IPS-20b (cell line): ENCODE measurements around the gene TPCN1.

Source experiments
- H3K27ac ChIP-seq: one replicate; pipeline ENCODE4 v1.5.1; 2013; ENCODE audit warnings: low read length
- H3K27me3 ChIP-seq: 2 replicates; pipeline ENCODE4 v1.6.1; 2013; ENCODE audit warnings: mild to moderate bottlenecking, low read length, inconsistent platforms; ENCODE audit not compliant: insufficient read depth
- H3K36me3 ChIP-seq: 2 replicates; pipeline ENCODE4 v1.6.1; 2013; ENCODE audit warnings: low read depth, mild to moderate bottlenecking, inconsistent platforms, low read length, moderate library complexity; ENCODE audit not compliant: insufficient read depth
- H3K4me1 ChIP-seq: 2 replicates; pipeline ENCODE4 v1.6.1; 2013; ENCODE audit warnings: mild to moderate bottlenecking, control low read depth, inconsistent platforms, low read length, moderate library complexity; ENCODE audit not compliant: insufficient read depth
- H3K4me3 ChIP-seq: 2 replicates; pipeline ENCODE4 v1.5.1; 2013; ENCODE audit warnings: mild to moderate bottlenecking, low read length, inconsistent platforms
- H3K9ac ChIP-seq: 2 replicates; pipeline ENCODE4 v1.6.1; 2013; ENCODE audit warnings: low read depth, mild to moderate bottlenecking, inconsistent platforms, low read length, moderate library complexity
- H3K9me3 ChIP-seq: 2 replicates; pipeline ENCODE4 v1.6.1; 2013; ENCODE audit warnings: mild to moderate bottlenecking, low read depth, low read length, inconsistent platforms; ENCODE audit not compliant: insufficient read depth

TPCN1 gene

GRCh38 chr12:113221181-113221996, at the start of gene TPCN1:
TSS of gene TPCN1 (plus strand) at chr12:113221464. CDS start at chr12:113226853, 5,389 bp downstream.
- no peak within 1 kb of the TSS for H3K27ac ChIP-seq
- peaks cover 10% of the 10 kb centered on the region; the same call in 1 of the 2 replicates for H3K4me1 ChIP-seq
- H3K27me3 ChIP-seq, result no peaks in the 10 kb centered on the region
- H3K4me3 ChIP-seq, result peak within 1 kb of the TSS; percentile 79
- H3K36me3 ChIP-seq, result no peaks in the 10 kb centered on the region
- H3K9me3 ChIP-seq, result no peaks in the 10 kb centered on the region
- peak within 1 kb of the TSS; percentile 80 for H3K9ac ChIP-seq

GRCh38 chr12:113171543-113171942, 49.7 kb upstream of the TPCN1 start:
- no peak overlapping the region for H3K27ac ChIP-seq
- H3K36me3 ChIP-seq, result peaks cover 89% of the 10 kb centered on the region
- no peak overlapping the region for H3K9ac ChIP-seq

GRCh38 chr12:113172185-113172584, 49.1 kb upstream of the TPCN1 start:
- Histone ChIP-seq H3K27me3 (no peaks in the 10 kb centered on the region), H3K4me3 (no peak overlapping the region), H3K36me3 (peaks cover 89% of the 10 kb centered on the region), H3K27ac (no peak overlapping the region), H3K4me1 (no peaks in the 10 kb centered on the region), H3K9ac (no peak overlapping the region), H3K9me3 (no peaks in the 10 kb centered on the region)

More at GRCh38 chr12:113171543-113171942, 49.7 kb upstream of the TPCN1 start:
- H3K4me3 ChIP-seq, result no peak overlapping the region
- no peaks in the 10 kb centered on the region for H3K27me3 ChIP-seq
- H3K9me3 ChIP-seq, result no peaks in the 10 kb centered on the region
- no peaks in the 10 kb centered on the region for H3K4me1 ChIP-seq

GRCh38 chr12:113173081-113173698, 48.1 kb upstream of the TPCN1 start:
- Histone ChIP-seq H3K4me3 (no peak overlapping the region), H3K9ac (no peak overlapping the region), H3K4me1 (no peaks in the 10 kb centered on the region), H3K27ac (no peak overlapping the region), H3K27me3 (no peaks in the 10 kb centered on the region), H3K36me3 (peaks cover 89% of the 10 kb centered on the region), H3K9me3 (no peaks in the 10 kb centered on the region)

- H3K9ac ChIP-seq, result no peak overlapping the region
- H3K27me3 ChIP-seq, result no peaks in the 10 kb centered on the region
- H3K27ac ChIP-seq, result no peak overlapping the region
- no peaks in the 10 kb centered on the region for H3K9me3 ChIP-seq
- H3K36me3 ChIP-seq, result peaks cover 92% of the 10 kb centered on the region
- H3K4me3 ChIP-seq, result no peak overlapping the region
- H3K4me1 ChIP-seq, result no peaks in the 10 kb centered on the region
Observed at GRCh38 chr12:113174461-113175384, 46.5 kb upstream of the TPCN1 start.

GRCh38 chr12:113179023-113179422, 42.2 kb upstream of the TPCN1 start:
- H3K36me3 ChIP-seq, result peaks cover 77% of the 10 kb centered on the region

GRCh38 chr12:113180333-113180732, 40.9 kb upstream of the TPCN1 start:
- H3K9ac ChIP-seq, result no peak overlapping the region
- H3K27me3 ChIP-seq, result no peaks in the 10 kb centered on the region
- H3K9me3 ChIP-seq, result no peaks in the 10 kb centered on the region
- peaks cover 66% of the 10 kb centered on the region for H3K36me3 ChIP-seq
- H3K4me1 ChIP-seq, result 0 out of 2 replicates have a peak, but pooled peaks cover 3% of the 10 kb centered on the region
- H3K4me3 ChIP-seq, result no peak overlapping the region
- no peak overlapping the region for H3K27ac ChIP-seq

More at GRCh38 chr12:113179023-113179422, 42.2 kb upstream of the TPCN1 start:
- Histone ChIP-seq H3K4me3 (no peak overlapping the region), H3K27ac (no peak overlapping the region), H3K27me3 (no peaks in the 10 kb centered on the region), H3K9me3 (no peaks in the 10 kb centered on the region), H3K9ac (no peak overlapping the region), H3K4me1 (no peaks in the 10 kb centered on the region)

- Histone ChIP-seq H3K9me3 (no peaks in the 10 kb centered on the region), H3K9ac (no peak overlapping the region), H3K36me3 (peaks cover 55% of the 10 kb centered on the region), H3K27ac (no peak overlapping the region), H3K4me3 (no peak overlapping the region), H3K27me3 (no peaks in the 10 kb centered on the region), H3K4me1 (0 out of 2 replicates have a peak, but pooled peaks cover 3% of the 10 kb centered on the region)
Observed at GRCh38 chr12:113181975-113182374, 39.3 kb upstream of the TPCN1 start.

- Histone ChIP-seq H3K27ac (no peak overlapping the region), H3K36me3 (peaks cover 44% of the 10 kb centered on the region), H3K9me3 (no peaks in the 10 kb centered on the region), H3K27me3 (no peaks in the 10 kb centered on the region), H3K4me3 (no peak overlapping the region), H3K9ac (no peak overlapping the region), H3K4me1 (0 out of 2 replicates have a peak, but pooled peaks cover 3% of the 10 kb centered on the region)
Observed at GRCh38 chr12:113183030-113183589, 38.2 kb upstream of the TPCN1 start.

GRCh38 chr12:113184098-113184899, 37.0 kb upstream of the TPCN1 start:
- peak overlapping the region; percentile 82 for H3K27ac ChIP-seq
- peak overlapping the region; percentile 96; the same call in 1 of the 2 replicates for H3K9ac ChIP-seq
- peak overlapping the region; percentile 90 for H3K4me3 ChIP-seq
- H3K9me3 ChIP-seq, result no peaks in the 10 kb centered on the region
- H3K36me3 ChIP-seq, result peaks cover 38% of the 10 kb centered on the region
- 0 out of 2 replicates have a peak, but pooled peaks cover 3% of the 10 kb centered on the region for H3K4me1 ChIP-seq
- no peaks in the 10 kb centered on the region for H3K27me3 ChIP-seq
